ENCODE results near the gene PFDN6. TPM values are rescaled to one million over a fixed set of nuclear protein-coding genes. Genes with fewer than 3 reads are reported as not detected.

The PFDN6 gene
- total and polyA plus RNA-seq, 2 of the 13 experiments (the other 11 are each of a cell fraction or from before 2014, with no cell fraction given), result 75.5 to 87.0 TPM

- H3K36me3 ChIP-seq (replicated peaks in 1 of 2; ENCODE audit: control insufficient read depth in 1 of 2, insufficient read depth in 2 of 2, low read length in 2 of 2), result peaks cover 5 to 31% of the 10 kb centered on the region in 2 experiments
- no TSS peak for BruUV-seq (replicated peaks)
- H3K4me1 ChIP-seq (ENCODE audit: insufficient read depth, low read length), result peaks cover 55% of the 10 kb centered on the region
- no peaks in the 10 kb centered on the region; a peak in 2 of 5 replicates for H3K27me3 ChIP-seq (ENCODE audit: control insufficient read depth in 1 of 2, insufficient read depth in 2 of 2, low read length in 2 of 2)
- peaks cover 30% of the 10 kb centered on the region for H3K79me2 ChIP-seq (ENCODE audit: insufficient read depth, low read length)
- DNase-seq (ENCODE audit: low spot score), result peak; percentile 99
- peak; percentile 79 for ATAC-seq
- POLR2A ChIA-PET, result interaction anchor here (0.5 to 3.9 kb wide), 29 partner anchors 9 to 1122 kb away, joined by 3 to 57 read pairs (median 5); partner anchors contain the start of genes B3GALT4, CUTA, PFDN6 and PHF1
- peaks cover 3% of the 10 kb centered on the region; the same call in 1 of the 2 replicates for H4K20me1 ChIP-seq (ENCODE audit: insufficient read depth, low read length)
- peak within 1 kb of the TSS; percentile 78 for H3K4me2 ChIP-seq (ENCODE audit: low read depth, low read length)
- CTCF ChIA-PET (ENCODE audit: low intra/inter-chr PET ratio, low total read pairs), result no interaction called here
- H3K9ac ChIP-seq (ENCODE audit: insufficient read depth, low read depth, low read length), result peak within 1 kb of the TSS; percentile 72
- peak within 1 kb of the TSS; percentile 71 to 79 (median 73) for H3K4me3 ChIP-seq (replicated peaks in 1 of 3; ENCODE audit: insufficient read depth in 1 of 3, low read depth in 2 of 3, low read length in 3 of 3)
- no peaks in the 10 kb centered on the region for H3K9me3 ChIP-seq (ENCODE audit: low read length)
- WGBS (ENCODE audit: low lambda C conversion rate), result 1% methylated on average over 33 of the region's 44 CpGs
- intact Hi-C loops (cut with micrococcal nuclease; ENCODE audit: unreplicated experiment), result no loop called here
- peak within 1 kb of the TSS; percentile 84 for H2AFZ ChIP-seq (ENCODE audit: low read length)
- peak within 1 kb of the TSS; percentile 82 for H3K27ac ChIP-seq (ENCODE audit: extremely low read length, insufficient read depth, low read length)
- FAIRE-seq, result peak; percentile 100
- in situ Hi-C loops (cut with HindIII; ENCODE audit: extremely low pct_ligation_motif_present, low pct_unique_long_range_greater_than_20kb), result no loop called here
- TF ChIP-seq ZNF614 (CRISPR knock-in tag; IDR thresholded peaks at IDR 0.05; ENCODE audit: borderline replicate concordance), result no peak
- TF ChIP-seq ZNF234 (CRISPR knock-in tag; conservative IDR thresholded peaks at IDR 0.05), result no peak
- peak; percentile 70 for TF ChIP-seq ZNF264 (CRISPR knock-in tag; IDR thresholded peaks at IDR 0.05)
- no peak for TF ChIP-seq EZH2 (conservative IDR thresholded peaks at IDR 0.05; ENCODE audit: low read depth, low read length)
- 0 out of 2 replicates have a peak, but pooled peaks have one; percentile 11 for TF ChIP-seq RARA (CRISPR knock-in tag; IDR thresholded peaks at IDR 0.05)
- TF ChIP-seq ARID4A (CRISPR knock-in tag; IDR thresholded peaks at IDR 0.05; ENCODE audit: borderline replicate concordance), result peak; percentile 75; the same call in 1 of the 2 replicates
- no peak for TF ChIP-seq ZNF333 (CRISPR knock-in tag; IDR thresholded peaks at IDR 0.05; ENCODE audit: borderline replicate concordance)
- peak; percentile 58 for TF ChIP-seq TGIF2 (CRISPR knock-in tag; IDR thresholded peaks at IDR 0.05)
- TF ChIP-seq HCFC1 (IDR thresholded peaks at IDR 0.05; ENCODE audit: low read depth, low read length), result 0 out of 2 replicates have a peak, but pooled peaks have one; percentile 18
- TF ChIP-seq PRDM4 (CRISPR knock-in tag; IDR thresholded peaks at IDR 0.05; ENCODE audit: borderline replicate concordance), result no peak
Measured at GRCh38 chr6:33317669-33318425, 28.4 kb downstream of the PFDN6 start, which contains the start of gene ZBTB22. Gene ZBTB22 (minus strand): TSS chr6:33317744. CDS start chr6:33316916, 828 bp downstream.
